ENCODE data around the gene ANKMY1. TPM values are rescaled to one million over a fixed set of nuclear protein-coding genes. Genes with fewer than 3 reads are reported as not detected.

ANKMY1 gene
- total RNA-seq, 1 donor: 5.2 TPM

DNA sequence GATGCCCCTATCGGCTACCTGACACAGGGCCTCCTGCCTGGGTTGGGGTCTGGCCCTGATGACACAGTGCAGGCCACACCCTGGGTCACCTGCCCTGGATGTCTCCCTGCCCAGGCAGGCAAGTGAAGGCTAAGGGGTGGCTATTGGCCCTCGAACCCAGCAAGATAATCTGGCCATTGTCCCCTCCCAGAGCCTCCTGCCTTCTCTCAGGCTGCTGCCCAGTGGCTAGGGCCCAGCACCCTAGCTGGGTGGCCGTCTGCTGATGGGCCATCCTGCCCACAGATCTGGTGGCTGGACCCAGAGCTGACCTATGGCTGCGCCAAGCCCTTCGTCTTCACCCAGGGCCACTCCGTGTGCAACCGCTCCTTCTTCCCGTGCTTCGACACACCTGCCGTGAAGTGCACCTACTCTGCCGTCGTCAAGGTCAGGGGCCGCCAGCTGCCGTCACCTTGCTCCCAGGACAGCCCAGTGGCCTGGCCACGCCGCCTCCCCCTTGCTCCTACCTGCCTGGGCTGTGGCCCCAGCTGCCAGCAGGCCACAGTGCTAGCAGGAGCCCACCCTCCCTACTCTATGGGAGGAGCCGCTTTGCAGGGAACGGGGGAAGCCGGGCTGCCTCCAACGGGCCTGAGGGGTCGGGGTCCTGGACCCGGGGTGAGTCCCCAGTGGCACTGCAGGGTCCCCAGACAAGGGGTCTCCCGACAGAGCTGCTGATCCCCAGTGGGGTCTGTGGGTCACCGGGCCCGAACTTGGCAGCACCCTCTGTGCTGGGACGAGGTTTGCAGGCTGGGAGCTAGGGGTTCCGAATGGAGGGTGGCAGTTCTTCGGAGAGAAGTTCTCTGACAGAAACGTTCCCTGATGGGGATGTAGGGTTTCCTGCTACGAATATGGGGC, 14.6 kb upstream of the ANKMY1 start:
- H3K4me3 ChIP-seq (ENCODE audit: low read depth, low read length): no peak overlapping the region
- TF ChIP-seq, protein P1, sequence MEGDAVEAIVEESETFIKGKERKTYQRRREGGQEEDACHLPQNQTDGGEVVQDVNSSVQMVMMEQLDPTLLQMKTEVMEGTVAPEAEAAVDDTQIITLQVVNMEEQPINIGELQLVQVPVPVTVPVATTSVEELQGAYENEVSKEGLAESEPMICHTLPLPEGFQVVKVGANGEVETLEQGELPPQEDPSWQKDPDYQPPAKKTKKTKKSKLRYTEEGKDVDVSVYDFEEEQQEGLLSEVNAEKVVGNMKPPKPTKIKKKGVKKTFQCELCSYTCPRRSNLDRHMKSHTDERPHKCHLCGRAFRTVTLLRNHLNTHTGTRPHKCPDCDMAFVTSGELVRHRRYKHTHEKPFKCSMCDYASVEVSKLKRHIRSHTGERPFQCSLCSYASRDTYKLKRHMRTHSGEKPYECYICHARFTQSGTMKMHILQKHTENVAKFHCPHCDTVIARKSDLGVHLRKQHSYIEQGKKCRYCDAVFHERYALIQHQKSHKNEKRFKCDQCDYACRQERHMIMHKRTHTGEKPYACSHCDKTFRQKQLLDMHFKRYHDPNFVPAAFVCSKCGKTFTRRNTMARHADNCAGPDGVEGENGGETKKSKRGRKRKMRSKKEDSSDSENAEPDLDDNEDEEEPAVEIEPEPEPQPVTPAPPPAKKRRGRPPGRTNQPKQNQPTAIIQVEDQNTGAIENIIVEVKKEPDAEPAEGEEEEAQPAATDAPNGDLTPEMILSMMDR (IDR thresholded peaks at IDR 0.05; ENCODE audit: insufficient read depth, low read depth, low read length): no peak
- no peak for DNase-seq (ENCODE audit: low read depth)

DNA sequence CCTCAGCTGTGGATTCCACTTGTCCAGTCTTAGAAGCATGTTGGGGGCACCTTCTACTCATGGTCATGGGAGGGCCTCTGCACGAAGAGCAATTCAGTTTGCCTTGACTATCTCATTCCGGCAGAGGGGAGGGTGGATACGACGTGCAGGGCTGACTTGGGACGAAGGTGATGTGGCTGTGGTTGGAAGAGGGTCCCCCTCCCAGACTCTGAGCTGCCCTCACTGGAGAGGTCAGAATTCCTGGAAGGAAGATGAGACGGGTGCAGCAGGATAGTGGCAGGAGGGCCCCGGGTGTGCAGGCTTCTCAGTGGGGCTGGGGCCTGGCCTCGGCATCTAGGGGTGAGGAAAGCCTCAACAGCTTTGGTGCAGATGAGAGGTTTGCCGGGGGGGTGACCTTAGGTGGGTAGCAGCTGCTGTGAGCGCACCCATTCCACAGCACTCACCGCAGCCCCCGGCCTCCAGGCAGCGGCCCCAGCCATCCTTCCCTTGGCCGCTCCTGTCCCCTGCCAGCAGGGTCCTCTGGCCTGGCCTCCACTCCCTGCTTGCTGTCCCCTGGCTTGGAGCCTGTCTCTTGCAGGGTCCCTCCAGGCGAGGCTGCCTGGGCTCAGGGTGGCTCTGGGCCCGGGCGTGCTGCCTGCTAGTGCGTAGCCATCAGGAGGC, 13.7 kb upstream of the ANKMY1 start:
- DNase-seq (ENCODE audit: low read depth): no peak
- H3K4me3 ChIP-seq (ENCODE audit: low read depth, low read length): no peak overlapping the region
- TF ChIP-seq, protein P1 (IDR thresholded peaks at IDR 0.05; ENCODE audit: insufficient read depth, low read depth, low read length): no peak

DNA sequence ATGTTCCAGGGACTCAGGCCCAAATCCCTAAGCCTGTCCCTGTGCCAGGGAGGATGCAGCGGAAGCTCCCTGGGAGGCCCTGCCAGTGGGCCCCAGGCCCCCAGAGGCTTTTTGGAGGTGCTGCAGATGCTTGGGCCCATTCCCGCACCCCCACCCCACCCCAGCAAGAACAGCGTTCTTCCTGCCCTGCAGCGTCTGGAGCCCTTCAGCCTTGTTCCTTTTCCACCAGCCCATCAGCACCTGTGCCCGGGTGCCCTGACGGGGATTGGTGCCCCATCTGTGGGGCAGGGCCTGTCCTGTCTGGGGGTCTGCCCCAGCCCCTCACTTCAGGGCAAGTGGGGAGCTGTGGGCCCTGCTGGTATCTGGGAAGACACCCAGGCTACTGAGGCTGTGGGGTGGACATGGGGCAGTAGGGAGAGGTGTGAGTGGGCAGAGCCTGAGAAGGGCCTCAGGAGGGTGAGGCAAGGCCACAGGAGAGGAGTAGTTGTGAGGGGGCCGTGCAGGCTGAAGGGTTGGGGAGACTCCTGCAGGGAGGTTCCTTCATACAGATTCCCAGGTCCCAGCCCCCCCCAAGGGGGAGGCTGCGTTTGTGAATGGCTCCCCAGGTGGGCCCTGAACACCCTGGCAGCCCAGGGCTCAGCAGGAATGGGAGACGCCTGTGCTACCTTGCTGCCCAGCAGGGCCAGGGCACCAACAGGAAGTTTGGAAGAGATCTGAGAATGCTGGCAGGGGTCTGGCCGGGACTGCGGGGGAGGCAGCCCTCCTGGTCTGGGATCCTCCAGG, 12.9 kb upstream of the ANKMY1 start:
- H3K4me3 ChIP-seq (ENCODE audit: low read depth, low read length): no peak overlapping the region
- DNase-seq (ENCODE audit: low read depth): no peak
- TF ChIP-seq, protein P1 (IDR thresholded peaks at IDR 0.05; ENCODE audit: insufficient read depth, low read depth, low read length): no peak

DNA sequence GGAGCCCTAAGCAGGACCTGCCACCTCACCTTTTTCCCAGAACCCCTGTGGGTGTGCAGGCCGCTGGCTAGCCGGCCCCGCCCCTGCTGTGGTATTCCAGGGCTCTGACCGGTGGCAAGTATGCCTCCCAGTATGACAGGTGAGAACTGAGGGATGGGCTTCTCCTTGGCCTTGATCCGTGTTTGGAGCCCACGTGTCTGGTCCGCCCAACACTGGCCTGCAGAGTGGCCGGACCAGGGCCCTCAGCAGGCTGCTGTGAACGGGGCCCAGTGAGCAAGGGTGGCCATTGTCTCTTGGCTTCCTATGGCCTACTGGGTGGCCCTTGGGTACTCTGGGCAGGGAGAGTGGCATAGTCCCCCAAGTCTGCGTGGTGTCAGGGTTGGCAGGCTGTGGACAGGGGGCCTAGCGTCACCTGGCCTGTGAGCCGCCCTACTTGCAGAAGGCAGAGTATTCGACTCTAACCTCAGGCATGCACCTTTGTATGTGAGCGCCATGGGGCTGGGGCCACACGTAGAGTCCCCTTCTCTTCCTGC, 12.3 kb upstream of the ANKMY1 start:
- DNase-seq (ENCODE audit: low read depth): no peak
- TF ChIP-seq, protein P1 (IDR thresholded peaks at IDR 0.05; ENCODE audit: insufficient read depth, low read depth, low read length): no peak
- no peak overlapping the region for H3K4me3 ChIP-seq (ENCODE audit: low read depth, low read length)

DNA sequence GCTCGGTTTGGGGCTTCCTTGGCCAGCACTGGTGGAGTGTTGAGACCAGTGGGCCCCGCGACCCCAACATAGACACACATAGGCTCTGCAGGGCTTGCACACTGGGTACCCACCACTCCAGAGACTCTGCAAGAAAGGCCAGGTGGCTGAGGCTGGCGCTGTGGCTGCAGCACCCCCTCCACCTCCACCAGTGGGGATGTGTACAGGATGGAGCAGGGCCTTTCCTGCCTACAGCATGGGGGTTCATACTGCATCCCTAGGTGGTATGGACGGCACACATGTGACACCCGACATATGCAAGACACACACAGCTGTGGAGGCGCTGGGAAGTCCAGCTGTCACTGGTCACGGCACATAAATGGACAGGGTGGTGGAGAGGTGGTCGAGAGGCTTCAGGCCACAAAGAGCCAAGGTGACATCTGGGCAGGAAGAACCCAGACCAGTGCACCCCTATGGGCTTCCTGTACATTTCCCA, 11.8 kb upstream of the ANKMY1 start:
- no peak for DNase-seq (ENCODE audit: low read depth)
- peak overlapping the region; percentile 65 for H3K4me3 ChIP-seq (ENCODE audit: low read depth, low read length)
- TF ChIP-seq, protein P1 (IDR thresholded peaks at IDR 0.05; ENCODE audit: insufficient read depth, low read depth, low read length): no peak
